Hindlimb muscle (tissue), 1 donor: ENCODE results near the gene OR1K1. TPM values are rescaled to one million over a fixed set of nuclear protein-coding genes. Genes with fewer than 3 reads are reported as not detected.
A peak's percentile ranks its signal among the peaks of the same experiment; 100 is the strongest.
"Not testable (repeated sequence)": the region's sequence is repeated elsewhere in the genome, so short reads cannot be mapped to it uniquely, and the experiment has no call there.

Source experiments
- DNase-seq: peaks from one replicate; pipeline ENCODE4 v3.0.0-alpha.2; 2013
- polyA plus RNA-seq: library from polyadenylated mRNA; unstranded; fragments of 120-200 nt; gene quantifications from one replicate; pipeline ENCODE4 v1.2.1, GENCODE V29; 2013; ENCODE audit not compliant: insufficient read length

OR1K1 gene
- polyA plus RNA-seq, result not detected

- DNase-seq, result no peak
Measured at GRCh38 chr9:122800066-122801060, at the start of gene OR1K1. TSS of gene OR1K1 (plus strand) at chr9:122800123. CDS start at chr9:122800123, 0 bp downstream.

GRCh38 chr9:122754825-122755224, 45.1 kb upstream of the OR1K1 start:
- no peak for DNase-seq

GRCh38 chr9:122767817-122768216, 32.1 kb upstream of the OR1K1 start:
- no peak for DNase-seq

- DNase-seq, result no peak
Measured at GRCh38 chr9:122777052-122777451, 22.9 kb upstream of the OR1K1 start.

- no peak for DNase-seq
Measured at GRCh38 chr9:122777935-122778627, 21.8 kb upstream of the OR1K1 start.

- no peak for DNase-seq
Measured at GRCh38 chr9:122779181-122779580, 20.7 kb upstream of the OR1K1 start.

- no peak for DNase-seq
Measured at GRCh38 chr9:122780026-122780425, 19.9 kb upstream of the OR1K1 start.

- no peak for DNase-seq
Measured at GRCh38 chr9:122781671-122782070, 18.3 kb upstream of the OR1K1 start.

GRCh38 chr9:122785269-122785668, 14.7 kb upstream of the OR1K1 start:
- DNase-seq, result no peak

GRCh38 chr9:122786338-122786737, 13.6 kb upstream of the OR1K1 start:
- no peak for DNase-seq

GRCh38 chr9:122788831-122789230, 11.1 kb upstream of the OR1K1 start, which contains the start of gene OR5C1:
TSS of gene OR5C1 (plus strand) at chr9:122788933. CDS start at chr9:122788933, 0 bp downstream.
- no peak for DNase-seq

- no peak for DNase-seq
Measured at GRCh38 chr9:122789256-122790046, 10.5 kb upstream of the OR1K1 start.

- no peak for DNase-seq
Measured at GRCh38 chr9:122791872-122792669, 7.9 kb upstream of the OR1K1 start.

- no peak for DNase-seq
Measured at GRCh38 chr9:122797316-122798063, 2.4 kb upstream of the OR1K1 start.

- DNase-seq, result no peak
Measured at GRCh38 chr9:122806661-122807060, 6.7 kb downstream of the OR1K1 start.

- no peak for DNase-seq
Measured at GRCh38 chr9:122807271-122807900, 7.5 kb downstream of the OR1K1 start.

- no peak for DNase-seq
Measured at GRCh38 chr9:122808141-122808540, 8.2 kb downstream of the OR1K1 start.

GRCh38 chr9:122809261-122809660, 9.3 kb downstream of the OR1K1 start:
- DNase-seq, result not testable (repeated sequence)

GRCh38 chr9:122810306-122810946, 10.5 kb downstream of the OR1K1 start:
- peak; percentile 74 for DNase-seq

- no peak for DNase-seq
Measured at GRCh38 chr9:122812736-122813135, 12.8 kb downstream of the OR1K1 start.
